NCI-H748 treated with DMSO at 0.1 percent for 48 hours (cell line): ENCODE measurements around the gene DNMBP.
A peak's percentile ranks its signal among the peaks of the same experiment; 100 is the strongest.

Experiments used
- DNase-seq: peaks from one replicate; lab custom pipeline; 2025; lab: John Stamatoyannopoulos, UW

DNMBP gene

DNA sequence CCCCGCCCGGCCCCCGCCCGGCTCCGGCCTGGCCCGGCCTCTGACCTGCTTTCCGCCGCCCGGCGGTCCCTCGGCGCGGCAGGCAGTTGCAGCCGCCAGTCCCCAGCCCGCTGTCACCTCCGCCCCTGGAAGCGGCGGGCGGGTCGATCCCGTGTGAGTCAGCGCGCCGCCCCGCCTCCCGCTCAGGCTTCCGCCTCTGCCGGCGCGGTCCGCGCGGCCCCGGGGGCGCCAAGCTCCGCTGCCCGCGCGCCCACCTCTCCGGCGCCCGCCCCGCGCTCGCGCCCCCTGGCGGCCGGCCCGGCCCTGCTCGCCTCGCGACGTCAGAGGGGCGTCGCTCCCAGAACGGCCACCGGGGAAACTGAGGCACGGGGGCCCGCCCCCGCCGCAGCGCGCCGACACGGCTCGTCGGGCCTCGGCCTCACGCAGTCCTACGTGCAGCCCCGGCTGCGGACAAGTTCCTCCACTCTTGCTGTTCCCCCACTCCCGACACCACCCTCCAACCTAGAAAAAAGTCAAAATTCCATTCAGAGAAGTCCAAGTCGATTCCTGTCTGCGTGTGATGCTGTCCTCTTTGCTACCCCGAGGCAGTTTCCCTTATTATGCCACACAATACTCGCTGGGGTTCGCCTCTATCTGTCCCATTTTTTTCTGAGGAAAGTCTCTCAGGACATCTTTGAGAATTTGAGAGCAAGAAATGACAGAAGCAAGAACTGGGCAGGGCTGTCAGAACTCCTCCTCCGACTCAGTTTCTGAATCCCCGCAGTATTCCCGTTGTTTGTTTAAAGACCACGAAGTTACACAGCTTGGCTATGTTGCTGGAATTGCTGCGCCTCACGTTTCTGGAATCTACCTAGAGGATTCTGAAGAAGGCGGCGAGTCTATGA is at the start of gene DNMBP:
Gene DNMBP (minus strand): TSS at position 155 of the 884 bp plus-strand sequence. CDS start 37,823 bp downstream, outside the sequence.
- peak; percentile 31 for DNase-seq

- no peak for DNase-seq
These were observed 48.2 kb upstream of the DNMBP start for GRCh38 chr10:100057948-100058347.

- no peak for DNase-seq
These were observed 44.1 kb upstream of the DNMBP start for GRCh38 chr10:100053686-100054460.

DNA sequence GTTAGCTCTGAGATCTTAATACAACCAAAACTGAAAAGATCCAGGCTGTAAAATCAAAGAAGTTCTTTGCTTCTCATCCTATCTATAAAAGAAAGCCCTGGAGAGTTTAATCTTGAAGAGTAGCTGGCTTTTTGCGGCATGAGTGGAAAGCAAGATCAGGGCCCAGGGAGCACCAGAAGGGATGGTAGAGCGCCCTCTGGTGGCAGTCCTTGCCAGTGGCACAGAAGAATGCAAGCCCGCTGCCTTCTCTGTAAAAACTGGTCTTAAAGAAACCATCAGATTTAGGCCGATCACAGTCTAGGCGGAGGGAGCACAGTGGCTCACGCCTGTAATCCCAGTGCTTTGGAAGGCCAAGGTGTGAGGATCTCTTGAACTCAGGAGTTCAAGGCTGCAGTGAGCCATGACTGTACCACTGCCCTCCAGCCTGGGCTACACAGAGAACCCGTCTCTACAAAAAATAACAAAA is 36.3 kb upstream of the DNMBP start:
- DNase-seq: peak; percentile 35

GRCh38 chr10:100045592-100045991 is 35.8 kb upstream of the DNMBP start:
- DNase-seq: no peak

DNA sequence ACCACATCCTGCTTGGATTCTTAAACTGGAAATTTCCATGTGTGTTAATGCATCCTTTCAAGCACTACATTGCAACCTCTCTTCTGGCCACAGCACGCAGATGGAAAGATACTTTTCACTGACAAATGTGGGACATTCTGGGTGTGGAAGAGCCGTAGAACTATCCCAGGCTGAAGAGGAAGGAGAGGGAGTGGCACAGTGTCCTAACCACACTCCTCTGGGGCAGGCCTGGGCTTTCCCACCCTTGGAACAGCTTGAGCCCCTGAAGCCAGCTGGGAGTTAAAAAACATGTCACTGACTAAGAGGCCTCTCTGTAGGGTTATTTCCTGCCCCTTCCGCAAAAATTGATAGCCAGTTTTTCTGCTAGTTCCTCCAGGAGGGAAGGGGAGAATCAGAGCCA is 34.0 kb upstream of the DNMBP start:
- no peak for DNase-seq

DNA sequence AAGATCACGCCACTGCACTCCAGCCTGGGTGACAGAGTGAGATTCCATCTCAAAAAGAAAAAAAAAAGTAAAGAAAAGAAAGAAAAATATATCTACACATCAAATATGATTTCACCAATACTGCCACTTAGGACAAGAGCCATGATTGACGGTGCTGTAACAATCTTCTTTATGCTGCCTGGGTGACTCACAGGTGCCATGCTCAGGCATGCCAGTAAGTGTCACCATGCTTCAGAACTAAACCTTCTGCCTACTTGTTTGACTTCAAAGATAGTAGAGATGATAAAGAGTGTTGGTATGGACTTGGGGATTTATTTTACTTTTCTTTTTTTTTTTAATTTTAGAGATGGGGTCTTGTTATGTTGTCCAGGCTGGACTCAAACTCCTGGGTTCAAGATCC is 33.6 kb upstream of the DNMBP start:
- no peak for DNase-seq

DNA sequence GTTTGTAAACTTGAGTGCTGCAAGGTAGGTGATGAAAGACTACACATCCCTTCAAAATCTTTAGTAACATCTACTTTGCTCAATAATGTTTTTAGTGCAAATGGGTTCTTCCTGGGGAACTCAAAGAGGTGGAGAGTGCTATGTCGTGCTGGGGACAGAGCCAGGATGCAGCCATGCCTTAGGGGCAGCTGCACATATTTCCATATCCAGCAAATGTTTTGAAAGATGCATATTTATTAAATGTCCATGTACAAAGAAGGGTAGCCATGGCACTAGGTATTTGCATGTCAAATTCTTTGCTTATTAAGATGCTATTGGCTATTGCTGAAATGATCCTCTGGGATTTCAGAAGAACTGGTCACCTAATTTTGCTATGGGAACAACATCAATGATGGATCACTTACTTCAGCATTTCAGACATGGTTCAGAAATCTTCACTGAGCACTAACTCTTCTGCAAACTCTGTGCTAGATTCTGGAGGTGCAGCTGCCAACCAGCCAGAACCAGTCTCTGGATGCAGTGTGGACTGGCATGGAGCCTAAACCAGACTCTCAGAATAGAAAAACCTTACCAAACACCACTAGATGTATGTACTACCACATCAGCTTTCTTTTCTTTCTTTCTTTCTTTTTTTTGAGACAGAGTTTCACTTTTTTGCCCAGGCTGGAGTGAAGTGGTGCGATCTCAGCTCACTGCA is 31.7 kb upstream of the DNMBP start:
- DNase-seq: no peak

DNA sequence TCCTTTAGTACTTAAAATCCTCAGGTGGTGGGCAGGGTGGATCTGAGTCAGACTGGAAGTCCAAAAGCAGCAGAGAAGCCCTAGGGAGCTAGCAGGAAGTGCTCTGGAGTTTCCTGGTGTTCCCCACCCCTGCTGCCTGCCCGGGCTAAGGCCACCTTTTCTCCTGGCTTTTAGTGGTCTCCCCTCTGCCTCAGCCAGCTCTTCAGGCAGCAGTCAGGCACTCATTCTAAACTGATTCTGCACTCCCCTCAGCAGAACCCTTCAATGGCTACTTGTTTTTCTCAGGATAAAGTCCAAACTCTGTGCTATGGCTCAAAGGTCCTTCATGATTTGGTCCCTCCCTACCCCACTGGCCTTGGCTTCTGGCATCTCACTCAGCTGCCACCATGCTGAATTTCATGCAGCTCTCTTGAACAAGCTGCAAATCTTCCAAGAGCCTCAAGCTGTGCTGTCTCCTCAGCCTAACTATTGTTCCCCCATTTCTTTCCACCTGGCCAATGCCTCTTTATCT is 28.9 kb upstream of the DNMBP start:
- no peak for DNase-seq

- DNase-seq: no peak
These were observed 28.1 kb upstream of the DNMBP start for GRCh38 chr10:100037758-100038315.

- no peak for DNase-seq
These were observed 27.1 kb upstream of the DNMBP start for GRCh38 chr10:100036850-100037249.

DNA sequence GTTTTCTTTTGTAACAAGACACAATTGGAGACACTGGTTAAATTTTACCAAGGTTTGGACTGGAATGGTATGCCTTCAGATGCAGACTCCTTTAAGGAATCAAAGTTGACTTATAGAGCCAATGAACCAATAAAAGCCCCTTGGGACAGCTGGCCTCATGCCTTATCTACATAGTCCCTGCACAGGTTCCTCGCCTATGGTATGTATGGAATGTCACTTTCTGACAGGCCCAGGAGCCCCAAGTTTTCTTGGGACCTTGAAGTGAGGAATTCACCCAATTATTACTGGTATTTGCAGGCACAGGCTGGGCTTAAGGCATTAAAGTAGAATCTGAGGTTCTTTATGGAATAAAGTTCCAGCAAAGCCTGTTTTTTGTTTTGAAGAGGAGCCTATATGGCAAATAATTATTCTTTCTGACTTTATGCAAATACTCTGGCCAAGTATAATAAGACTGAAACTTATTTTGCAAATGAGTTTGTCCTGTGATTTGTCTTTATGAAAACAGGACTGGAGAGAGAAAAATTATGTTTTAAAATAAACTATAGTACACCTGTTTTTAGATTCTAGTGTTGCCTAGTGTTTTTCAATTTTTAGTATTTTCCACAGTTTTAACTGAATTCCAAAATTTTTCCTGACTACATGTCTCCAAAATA is 24.1 kb upstream of the DNMBP start:
- no peak for DNase-seq

- no peak for DNase-seq
These were observed 17.7 kb upstream of the DNMBP start for GRCh38 chr10:100027416-100027815.

GRCh38 chr10:100025576-100025975 is 15.8 kb upstream of the DNMBP start:
- no peak for DNase-seq

DNA sequence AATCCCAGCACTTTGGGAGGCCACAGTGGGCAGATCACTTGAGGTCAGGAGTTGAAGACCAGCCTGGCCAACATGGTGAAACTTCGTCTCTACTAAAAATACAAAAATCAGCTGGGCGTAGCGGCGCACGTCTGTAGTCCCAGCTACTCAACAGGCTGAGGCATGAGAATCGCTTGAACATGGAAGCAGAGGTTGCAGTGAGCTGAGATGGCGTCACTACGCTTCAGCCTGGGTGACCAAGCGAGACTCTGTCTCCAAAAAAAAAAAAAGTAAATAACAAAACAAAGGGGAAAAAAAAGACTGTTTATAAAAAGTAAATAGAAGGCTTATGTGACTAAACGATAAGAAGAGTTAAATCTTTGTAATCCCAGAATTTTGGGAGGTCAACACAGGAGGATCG is 15.0 kb upstream of the DNMBP start:
- no peak for DNase-seq

GRCh38 chr10:100022403-100022802 is 12.7 kb upstream of the DNMBP start:
- no peak for DNase-seq

- DNase-seq: no peak
These were observed 11.6 kb upstream of the DNMBP start for GRCh38 chr10:100021322-100021721.

GRCh38 chr10:100020886-100021253 is 11.1 kb upstream of the DNMBP start:
- DNase-seq: no peak

DNA sequence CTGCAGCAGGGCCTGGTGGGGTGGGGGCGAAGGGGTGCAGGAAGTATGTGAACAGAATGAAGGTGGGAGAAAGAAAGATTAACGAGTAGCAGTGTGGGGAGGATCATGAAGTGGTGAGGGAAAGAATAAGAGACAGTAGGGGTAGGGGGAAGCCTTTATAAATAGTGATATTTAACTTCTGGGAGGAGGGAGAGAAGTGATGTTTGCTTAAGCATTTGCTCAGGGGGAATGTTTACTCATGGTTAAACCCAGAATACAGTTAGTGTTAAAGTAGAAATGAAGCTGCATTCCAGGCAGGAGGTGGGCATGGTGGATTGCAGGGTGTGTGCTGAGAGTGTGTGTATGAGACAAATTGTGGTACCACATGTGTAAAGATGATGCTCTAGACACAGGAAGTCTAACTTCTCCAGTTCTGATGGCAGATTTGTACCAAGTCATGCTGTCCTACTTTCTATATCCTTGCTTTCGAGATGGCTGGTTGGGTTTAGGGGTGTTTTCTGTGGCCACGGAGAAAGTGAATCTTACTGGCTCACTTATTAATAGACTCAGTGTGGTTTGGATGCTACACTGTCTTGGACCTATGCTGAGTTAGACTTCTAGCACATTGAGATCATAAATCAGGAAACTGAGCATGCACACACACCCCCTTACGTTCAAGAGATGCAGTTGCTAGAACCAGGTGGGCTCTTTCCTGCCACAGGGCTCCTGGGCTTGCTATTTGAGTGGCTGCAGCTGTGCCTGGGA is 10.6 kb upstream of the DNMBP start:
- DNase-seq: peak; percentile 83

DNA sequence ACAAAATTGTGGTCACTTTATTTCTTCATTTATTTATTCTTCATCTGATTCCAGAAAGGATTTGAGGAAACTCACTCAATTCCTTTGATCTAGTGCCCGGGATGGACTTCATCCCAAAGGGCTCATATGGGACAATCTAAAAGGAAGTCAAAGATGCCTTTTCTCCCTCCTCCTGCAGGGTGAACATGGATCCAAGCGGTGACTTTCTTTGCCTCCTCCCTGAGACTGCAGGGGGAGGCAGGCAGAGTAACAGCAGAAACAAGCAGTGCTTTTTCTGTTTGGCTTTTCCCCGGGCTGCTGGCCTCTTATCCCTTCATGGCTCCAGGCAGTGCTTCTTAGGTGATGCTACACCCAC is 10.0 kb upstream of the DNMBP start:
- DNase-seq: no peak
